SIG-M5 (cell line): Measurements from ENCODE around the gene TSR2.
"Not testable (repeated sequence)": the region's sequence is repeated elsewhere in the genome, so short reads cannot be mapped to it uniquely, and the experiment has no call there.

Source experiments
- DNase-seq: peaks from one replicate; lab custom pipeline; 2025; lab: John Stamatoyannopoulos, UW

Gene TSR2

GRCh38 chrX:54473993-54474859 is 34.0 kb downstream of the TSR2 start:
- DNase-seq, result no peak

- no peak for DNase-seq
These were observed 39.2 kb downstream of the TSR2 start for GRCh38 chrX:54479136-54480111.

GRCh38 chrX:54482839-54483593 is 42.8 kb downstream of the TSR2 start:
- no peak for DNase-seq

- DNase-seq, result no peak
These were observed 43.7 kb downstream of the TSR2 start for GRCh38 chrX:54483946-54484345.

- DNase-seq, result no peak
These were observed 44.5 kb downstream of the TSR2 start for GRCh38 chrX:54484666-54485065.

GRCh38 chrX:54489819-54490218 is 49.6 kb downstream of the TSR2 start:
- not testable (repeated sequence) for DNase-seq

- no peak for DNase-seq
These were observed 52.1 kb downstream of the TSR2 start for GRCh38 chrX:54492340-54492739.

- DNase-seq, result no peak
These were observed 54.2 kb downstream of the TSR2 start for GRCh38 chrX:54494166-54494988.
